ENCODE data around the gene GLP1R.

The GLP1R gene

DNA sequence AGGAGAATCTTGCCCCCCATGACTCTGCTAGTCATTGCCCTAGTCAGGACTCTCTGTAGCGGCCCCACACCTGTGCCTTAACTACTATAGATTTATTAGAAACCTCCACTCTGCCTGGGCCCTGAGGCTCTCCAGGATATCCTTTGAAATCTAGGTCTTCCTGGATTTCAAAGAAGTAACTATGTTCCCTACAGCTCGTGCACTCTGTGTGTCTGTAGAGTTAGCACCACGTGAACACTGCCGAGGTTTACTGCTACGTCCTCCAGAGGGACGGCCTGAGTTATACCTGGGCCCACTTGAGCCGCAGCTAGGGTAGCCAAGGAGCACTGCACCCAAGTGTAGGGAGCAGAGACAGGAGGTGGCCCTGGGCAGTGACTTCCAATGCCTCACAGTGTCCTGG lies 19.8 kb downstream of the GLP1R start:
- no peak overlapping the region for H3K27ac ChIP-seq (ENCODE audit: low read depth, low read length)
- H3K4me1 ChIP-seq (ENCODE audit: insufficient read depth, low read length), result no peaks in the 10 kb centered on the region
- H3K36me3 ChIP-seq (ENCODE audit: insufficient read depth, low read length), result no peaks in the 10 kb centered on the region

GRCh38 chr6:39072830-39073229 lies 24.2 kb downstream of the GLP1R start:
- Histone ChIP-seq H3K27me3 (ENCODE audit: control insufficient read depth in 1 of 2, insufficient read depth in 2 of 2, low read length in 2 of 2) (no peaks in the 10 kb centered on the region), H3K9me3 (ENCODE audit: low read length) (no peaks in the 10 kb centered on the region), H3K27ac (ENCODE audit: low read depth, low read length) (no peak overlapping the region), H3K4me3 (ENCODE audit: low read depth in 1 of 2, low read length in 2 of 2) (no peak overlapping the region), H3K4me1 (ENCODE audit: insufficient read depth, low read length) (no peaks in the 10 kb centered on the region), H3K36me3 (ENCODE audit: insufficient read depth, low read length) (no peaks in the 10 kb centered on the region), H3K9ac (ENCODE audit: low read length) (no peak overlapping the region)

More for the DNA sequence above, 19.8 kb downstream of the GLP1R start:
- no peak overlapping the region for H3K4me3 ChIP-seq (ENCODE audit: low read depth in 1 of 2, low read length in 2 of 2)
- no peak overlapping the region for H3K9ac ChIP-seq (ENCODE audit: low read length)
- H3K27me3 ChIP-seq (ENCODE audit: control insufficient read depth in 1 of 2, insufficient read depth in 2 of 2, low read length in 2 of 2), result no peaks in the 10 kb centered on the region
- H3K9me3 ChIP-seq (ENCODE audit: low read length), result no peaks in the 10 kb centered on the region

- Histone ChIP-seq H3K36me3 (ENCODE audit: insufficient read depth, low read length) (no peaks in the 10 kb centered on the region), H3K4me3 (ENCODE audit: low read depth in 1 of 2, low read length in 2 of 2) (no peak overlapping the region), H3K27ac (ENCODE audit: low read depth, low read length) (no peak overlapping the region), H3K27me3 (ENCODE audit: control insufficient read depth in 1 of 2, insufficient read depth in 2 of 2, low read length in 2 of 2) (no peaks in the 10 kb centered on the region), H3K9ac (ENCODE audit: low read length) (no peak overlapping the region), H3K9me3 (ENCODE audit: low read length) (no peaks in the 10 kb centered on the region), H3K4me1 (ENCODE audit: insufficient read depth, low read length) (no peaks in the 10 kb centered on the region)
Observed at GRCh38 chr6:39073471-39074355, 25.1 kb downstream of the GLP1R start.

DNA sequence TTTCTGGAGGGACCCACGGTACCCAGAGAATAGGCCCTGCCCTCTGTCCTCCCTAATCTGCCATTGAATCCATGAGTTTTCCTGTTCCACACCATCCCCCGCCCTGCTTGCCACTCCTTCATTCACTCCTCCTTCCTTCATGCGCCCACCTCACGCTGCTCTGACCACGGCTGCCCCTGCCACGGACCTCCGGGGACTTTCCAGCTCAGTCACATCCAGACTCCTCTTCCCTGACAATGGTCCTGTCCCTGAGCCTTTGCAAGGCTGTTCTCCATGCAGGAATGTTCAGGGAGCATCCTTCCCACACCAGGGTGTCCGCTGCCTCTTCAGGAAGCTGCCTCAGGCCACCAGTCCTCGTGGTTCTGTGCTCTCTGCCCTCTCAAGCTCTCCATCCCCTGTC lies 25.9 kb downstream of the GLP1R start:
- Histone ChIP-seq H3K4me3 (ENCODE audit: low read depth in 1 of 2, low read length in 2 of 2) (no peak overlapping the region), H3K4me1 (ENCODE audit: insufficient read depth, low read length) (no peaks in the 10 kb centered on the region), H3K36me3 (ENCODE audit: insufficient read depth, low read length) (no peaks in the 10 kb centered on the region), H3K9me3 (ENCODE audit: low read length) (no peaks in the 10 kb centered on the region), H3K27me3 (ENCODE audit: control insufficient read depth in 1 of 2, insufficient read depth in 2 of 2, low read length in 2 of 2) (no peaks in the 10 kb centered on the region), H3K9ac (ENCODE audit: low read length) (no peak overlapping the region), H3K27ac (ENCODE audit: low read depth, low read length) (no peak overlapping the region)

DNA sequence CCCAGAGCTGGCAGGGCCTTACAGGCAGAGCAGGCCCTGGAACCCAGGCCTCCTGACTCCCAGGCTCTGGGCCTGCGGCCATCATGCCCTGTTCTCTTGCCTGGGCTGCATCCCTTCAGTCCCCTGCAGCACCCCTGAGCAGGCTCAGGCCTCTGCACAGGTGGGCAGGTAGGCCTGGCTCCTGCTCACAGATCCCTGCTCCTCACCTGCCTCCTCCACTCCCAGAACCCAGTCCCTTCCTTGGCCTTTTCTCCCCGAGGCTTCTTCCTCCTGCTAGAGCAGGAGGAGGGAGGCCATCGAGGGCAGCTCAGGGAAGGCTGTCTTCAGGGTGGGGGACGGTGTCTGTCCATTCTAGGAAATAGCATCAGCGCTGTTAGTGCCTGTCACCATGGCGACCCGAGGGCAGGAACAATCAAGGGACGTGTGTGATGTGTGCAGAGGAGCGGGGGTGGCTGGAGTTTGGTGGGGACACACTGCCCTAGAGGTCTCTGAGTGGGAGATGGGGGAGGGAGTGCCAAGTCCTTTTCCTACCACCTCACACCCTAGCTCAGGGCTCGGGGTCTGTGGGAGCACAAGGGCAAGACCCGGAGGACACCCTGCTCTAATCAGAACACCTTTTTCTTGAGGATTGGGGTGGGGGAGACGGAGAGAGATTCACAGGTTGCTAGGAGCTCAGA lies 26.6 kb downstream of the GLP1R start:
- Histone ChIP-seq H3K36me3 (ENCODE audit: insufficient read depth, low read length) (no peaks in the 10 kb centered on the region), H3K4me3 (ENCODE audit: low read depth in 1 of 2, low read length in 2 of 2) (no peak overlapping the region), H3K9me3 (ENCODE audit: low read length) (no peaks in the 10 kb centered on the region), H3K9ac (ENCODE audit: low read length) (no peak overlapping the region), H3K27ac (ENCODE audit: low read depth, low read length) (no peak overlapping the region), H3K27me3 (ENCODE audit: control insufficient read depth in 1 of 2, insufficient read depth in 2 of 2, low read length in 2 of 2) (no peaks in the 10 kb centered on the region), H3K4me1 (ENCODE audit: insufficient read depth, low read length) (no peaks in the 10 kb centered on the region)

DNA sequence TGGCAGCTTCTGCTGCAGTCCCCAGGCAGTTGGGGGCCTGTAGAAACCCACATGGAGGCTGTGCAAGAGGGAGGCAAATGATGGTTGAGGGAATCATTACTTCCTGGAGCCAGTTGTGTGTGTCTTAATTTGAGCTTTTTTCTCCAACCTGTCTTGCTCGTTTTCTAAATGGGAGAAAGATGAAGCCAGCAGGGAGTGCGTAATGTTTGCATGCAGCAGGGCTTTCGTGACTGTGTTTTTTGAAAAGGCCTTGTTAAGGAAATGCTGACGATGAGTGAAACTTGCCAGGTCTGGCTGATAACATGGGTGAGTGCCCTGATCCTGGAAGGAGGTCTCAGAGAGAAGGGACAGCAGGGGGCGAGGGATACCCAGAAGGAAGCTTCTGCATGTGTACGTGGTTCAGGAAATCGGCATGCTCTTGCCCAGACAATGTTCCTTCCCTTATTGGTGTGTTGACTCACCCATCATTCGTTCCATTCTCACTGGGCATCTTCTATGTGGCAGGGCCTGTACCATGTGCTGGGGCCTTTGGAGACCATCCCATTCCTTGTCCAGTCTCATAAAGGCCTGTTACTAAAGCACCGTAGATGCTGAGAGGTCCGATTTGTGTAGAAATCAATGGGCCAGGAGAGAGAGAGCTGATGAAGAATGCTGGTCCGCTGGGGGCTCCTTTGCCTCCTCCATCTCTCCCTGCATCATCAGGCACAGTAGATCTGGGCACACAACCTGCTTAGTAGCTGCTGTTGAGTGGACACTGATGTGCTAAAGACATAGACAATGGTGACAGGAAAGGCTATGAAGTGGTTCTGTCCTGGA lies 27.4 kb downstream of the GLP1R start:
- H3K27me3 ChIP-seq (ENCODE audit: control insufficient read depth in 1 of 2, insufficient read depth in 2 of 2, low read length in 2 of 2), result no peaks in the 10 kb centered on the region
- no peaks in the 10 kb centered on the region for H3K9me3 ChIP-seq (ENCODE audit: low read length)
- H3K4me3 ChIP-seq (ENCODE audit: low read depth in 1 of 2, low read length in 2 of 2), result no peak overlapping the region
- H3K27ac ChIP-seq (ENCODE audit: low read depth, low read length), result no peak overlapping the region
- H3K9ac ChIP-seq (ENCODE audit: low read length), result no peak overlapping the region
- H3K4me1 ChIP-seq (ENCODE audit: insufficient read depth, low read length), result no peaks in the 10 kb centered on the region
- H3K36me3 ChIP-seq (ENCODE audit: insufficient read depth, low read length), result no peaks in the 10 kb centered on the region

DNA sequence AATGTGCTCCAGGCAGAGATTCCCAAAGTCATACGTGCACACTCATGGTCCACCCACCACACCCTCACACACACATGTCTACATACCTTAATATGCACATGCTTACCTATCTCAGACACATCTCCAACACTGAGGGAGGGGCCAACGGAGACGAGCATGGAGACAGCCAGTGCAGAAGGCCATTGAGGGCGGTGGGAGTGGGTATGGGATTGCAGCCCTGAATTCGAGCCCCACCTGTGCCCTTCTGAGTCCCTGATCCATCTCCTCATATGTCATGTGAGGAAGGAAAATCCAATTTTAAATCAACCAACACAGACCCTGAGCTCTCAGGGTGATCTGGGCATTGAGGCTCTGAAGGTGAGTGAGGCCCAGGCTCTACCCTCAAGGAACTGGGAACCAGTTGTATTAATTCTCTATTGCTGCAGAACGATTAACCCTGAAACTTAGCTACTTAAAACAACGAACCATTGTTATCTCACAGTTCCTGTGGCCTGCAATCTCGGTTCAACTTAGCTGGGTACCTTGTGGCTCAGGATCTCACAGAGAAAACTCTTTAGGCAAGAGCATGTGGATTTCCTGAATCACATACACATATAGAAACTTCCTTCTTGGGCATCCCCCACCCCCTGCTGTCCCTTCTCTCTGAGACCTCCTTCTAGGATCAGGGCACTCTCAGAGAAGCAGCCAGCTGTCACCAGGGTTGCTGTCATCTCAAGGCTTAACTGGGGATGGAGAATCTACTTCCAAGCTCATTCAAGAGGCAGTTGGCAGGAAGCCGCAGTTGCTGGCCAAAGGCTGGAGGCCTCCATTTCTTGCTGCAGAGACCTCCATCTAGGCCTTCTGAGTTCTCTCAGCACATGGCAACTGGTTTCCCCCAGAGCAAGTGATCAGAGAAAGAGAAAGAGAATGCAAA lies 28.3 kb downstream of the GLP1R start:
- no peaks in the 10 kb centered on the region for H3K4me1 ChIP-seq (ENCODE audit: insufficient read depth, low read length)
- no peaks in the 10 kb centered on the region for H3K36me3 ChIP-seq (ENCODE audit: insufficient read depth, low read length)
- no peak overlapping the region for H3K9ac ChIP-seq (ENCODE audit: low read length)
- H3K4me3 ChIP-seq (ENCODE audit: low read depth in 1 of 2, low read length in 2 of 2), result no peak overlapping the region
- H3K27ac ChIP-seq (ENCODE audit: low read depth, low read length), result no peak overlapping the region
- no peaks in the 10 kb centered on the region for H3K27me3 ChIP-seq (ENCODE audit: control insufficient read depth in 1 of 2, insufficient read depth in 2 of 2, low read length in 2 of 2)
- H3K9me3 ChIP-seq (ENCODE audit: low read length), result no peaks in the 10 kb centered on the region

DNA sequence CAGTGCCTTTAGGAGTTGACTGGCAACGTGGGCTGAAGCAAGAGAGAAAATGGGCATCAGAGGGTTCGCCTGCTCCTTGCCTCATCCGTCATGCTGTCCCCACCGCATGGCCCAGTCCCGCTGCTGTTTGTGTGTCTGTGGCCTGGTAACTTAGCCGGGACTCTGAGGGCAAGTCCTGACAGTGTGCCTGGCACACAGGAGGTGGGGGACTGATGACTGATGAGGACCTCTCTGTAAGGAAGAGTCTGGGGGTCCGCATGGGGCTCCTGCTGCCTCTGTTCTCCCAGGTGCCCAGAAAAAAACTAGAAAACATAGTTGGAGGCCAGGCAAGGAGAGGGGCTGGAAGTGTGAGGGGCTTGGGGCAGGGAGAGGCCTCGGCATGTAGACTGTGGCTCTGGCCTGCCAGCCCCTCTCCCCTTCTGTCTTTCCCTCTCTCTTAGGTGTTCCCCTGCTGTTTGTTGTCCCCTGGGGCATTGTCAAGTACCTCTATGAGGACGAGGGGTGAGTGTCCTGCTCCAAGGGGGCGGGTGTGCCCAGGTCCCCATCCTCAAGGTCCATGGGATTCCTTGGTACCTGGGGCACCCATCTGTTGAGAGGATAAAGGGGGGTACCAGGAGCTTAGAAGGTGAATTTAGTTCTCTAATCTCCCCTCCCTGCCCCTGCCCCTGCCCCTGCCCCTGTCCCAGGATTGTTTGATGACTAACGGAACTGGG lies 29.5 kb downstream of the GLP1R start:
- no peaks in the 10 kb centered on the region for H3K36me3 ChIP-seq (ENCODE audit: insufficient read depth, low read length)
- H3K27ac ChIP-seq (ENCODE audit: low read depth, low read length), result no peak overlapping the region
- no peaks in the 10 kb centered on the region for H3K4me1 ChIP-seq (ENCODE audit: insufficient read depth, low read length)
- H3K4me3 ChIP-seq (ENCODE audit: low read depth in 1 of 2, low read length in 2 of 2), result no peak overlapping the region
- H3K9me3 ChIP-seq (ENCODE audit: low read length), result no peaks in the 10 kb centered on the region
- no peak overlapping the region for H3K9ac ChIP-seq (ENCODE audit: low read length)
- H3K27me3 ChIP-seq (ENCODE audit: control insufficient read depth in 1 of 2, insufficient read depth in 2 of 2, low read length in 2 of 2), result no peaks in the 10 kb centered on the region

DNA sequence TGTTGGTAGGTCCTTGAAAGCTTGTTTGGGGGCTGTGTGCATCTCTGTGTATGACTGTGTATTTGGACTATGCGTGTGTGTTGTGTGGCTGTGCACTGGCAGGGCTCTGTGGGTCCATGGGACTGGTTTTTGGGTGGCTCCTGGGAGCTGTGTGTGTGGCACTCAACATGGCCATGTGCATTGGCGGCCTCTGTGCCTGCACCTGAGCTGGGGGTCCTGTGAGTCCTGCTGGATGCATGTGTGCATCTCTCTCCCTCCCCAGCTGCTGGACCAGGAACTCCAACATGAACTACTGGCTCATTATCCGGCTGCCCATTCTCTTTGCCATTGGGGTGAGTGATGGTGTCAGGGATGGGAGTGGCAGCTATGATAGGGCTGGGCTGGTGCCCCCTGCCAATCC lies 30.1 kb downstream of the GLP1R start:
- Histone ChIP-seq H3K9me3 (ENCODE audit: low read length) (no peaks in the 10 kb centered on the region), H3K9ac (ENCODE audit: low read length) (no peak overlapping the region), H3K4me3 (ENCODE audit: low read depth in 1 of 2, low read length in 2 of 2) (no peak overlapping the region), H3K27me3 (ENCODE audit: control insufficient read depth in 1 of 2, insufficient read depth in 2 of 2, low read length in 2 of 2) (no peaks in the 10 kb centered on the region), H3K4me1 (ENCODE audit: insufficient read depth, low read length) (no peaks in the 10 kb centered on the region), H3K36me3 (ENCODE audit: insufficient read depth, low read length) (no peaks in the 10 kb centered on the region), H3K27ac (ENCODE audit: low read depth, low read length) (no peak overlapping the region)
